ENCODE data around the gene MRPS16. TPM values are rescaled to one million over a fixed set of nuclear protein-coding genes. Genes with fewer than 3 reads are reported as not detected.

Gene MRPS16
- total RNA-seq, 2 donors from 2014 or later = 122 to 129 TPM

GRCh38 chr10:73206385-73206784 lies 46.1 kb downstream of the MRPS16 start:
- no peak overlapping the region for H3K4me3 Mint-ChIP-seq
- H3K4me1 Mint-ChIP-seq (ENCODE audit: low read depth) = no peaks in the 10 kb centered on the region
- no peak overlapping the region for H3K27ac Mint-ChIP-seq
- DNase-seq (no peak), ATAC-seq (replicated peaks in 1 of 2) (no peak)
- no peaks in the 10 kb centered on the region for H3K9me3 Mint-ChIP-seq
- peaks cover 4 to 10% of the 10 kb centered on the region in 2 donors for H3K36me3 Mint-ChIP-seq (ENCODE audit: insufficient read depth in 2 of 2)
- H3K27me3 Mint-ChIP-seq (ENCODE audit: low read depth) = no peaks in the 10 kb centered on the region

- Mint-ChIP-seq H3K36me3 (ENCODE audit: insufficient read depth in 2 of 2) (peaks cover 4 to 10% of the 10 kb centered on the region in 2 donors), H3K4me1 (ENCODE audit: low read depth) (no peaks in the 10 kb centered on the region), H3K27me3 (ENCODE audit: low read depth) (no peaks in the 10 kb centered on the region), H3K4me3 (no peak overlapping the region), H3K9me3 (no peaks in the 10 kb centered on the region), H3K27ac (no peak overlapping the region)
- ATAC-seq (replicated peaks in 1 of 2) = no peak
- no peak for DNase-seq
Observed at GRCh38 chr10:73205890-73206289, 46.6 kb downstream of the MRPS16 start.

GRCh38 chr10:73205081-73205480 lies 47.4 kb downstream of the MRPS16 start:
- no peaks in the 10 kb centered on the region for H3K27me3 Mint-ChIP-seq (ENCODE audit: low read depth)
- no peaks in the 10 kb centered on the region for H3K9me3 Mint-ChIP-seq
- DNase-seq = no peak
- H3K27ac Mint-ChIP-seq = no peak overlapping the region
- peaks cover 4 to 10% of the 10 kb centered on the region in 2 donors for H3K36me3 Mint-ChIP-seq (ENCODE audit: insufficient read depth in 2 of 2)
- ATAC-seq (replicated peaks in 1 of 2) = no peak
- H3K4me1 Mint-ChIP-seq (ENCODE audit: low read depth) = no peaks in the 10 kb centered on the region
- no peak overlapping the region for H3K4me3 Mint-ChIP-seq

Other genes starting within 250 kb of the MRPS16 start
- 10 to 100 TPM; 20.5 to 28.8 TPM for gene P4HA1, start 155.8 kb downstream of the MRPS16 start, total RNA-seq
- 1 to 10 TPM in 1 of 2 donors, under 1 TPM in 1; 0.60 to 1.3 TPM for gene NUDT13, start 142.2 kb downstream of the MRPS16 start, total RNA-seq
- 10 to 100 TPM; 31.9 to 32.8 TPM for gene ECD, start 84.6 kb downstream of the MRPS16 start, total RNA-seq
- gene FAM149B1, start 84.5 kb downstream of the MRPS16 start, total RNA-seq = 10 to 100 TPM; 13.9 to 16.1 TPM
- 10 to 100 TPM; 37.2 to 41.2 TPM for gene DNAJC9, start 5.4 kb downstream of the MRPS16 start, total RNA-seq
- 1 to 10 TPM in 1 of 2 donors, under 1 TPM in 1; 0.95 to 1.1 TPM for gene CFAP70, start 106.2 kb upstream of the MRPS16 start, total RNA-seq
- gene ANXA7, start 161.4 kb upstream of the MRPS16 start, total RNA-seq = 100 to 1,000 TPM; 108 to 123 TPM
- gene MSS51, start 180.9 kb upstream of the MRPS16 start, total RNA-seq = 1 to 10 TPM; 3.5 to 3.8 TPM
- gene PPP3CB, start 243.4 kb upstream of the MRPS16 start, total RNA-seq = 10 to 100 TPM; 42.6 to 45.7 TPM